ENCODE results near the gene FABP3.

The FABP3 gene
- long read RNA-seq, donor 1, transcript FABP3-203 (3 exons, 535 nt), result minor isoform, 6 of 45 reads
- long read RNA-seq, donor 1, transcript FABP3-201 (4 exons, 725 nt), result major isoform, 39 of 45 reads
- long read RNA-seq, donor 1, partial matches to known transcripts, result 0 of 45 reads
- long read RNA-seq, donor 1, other reads (novel, unspliced or antisense), result 0 of 45 reads
- long read RNA-seq, donor 2, transcript FABP3-203 (3 exons, 535 nt), result minor isoform, 5 of 44 reads
- long read RNA-seq, donor 2, transcript FABP3-201 (4 exons, 725 nt), result major isoform, 39 of 44 reads
- long read RNA-seq, donor 2, partial matches to known transcripts, result 0 of 44 reads
- long read RNA-seq, donor 2, other reads (novel, unspliced or antisense), result 0 of 44 reads
- long read RNA-seq, donor 3, transcript FABP3-201 (4 exons, 725 nt), result major isoform, 18 of 18 reads
- long read RNA-seq, donor 3, partial matches to known transcripts, result 0 of 18 reads
- long read RNA-seq, donor 3, other reads (novel, unspliced or antisense), result 0 of 18 reads
- long read RNA-seq, donor 4, transcript FABP3-201 (4 exons, 725 nt), result major isoform, 21 of 23 reads
- long read RNA-seq, donor 4, partial matches to known transcripts, result 0 of 23 reads
- long read RNA-seq, donor 4, other reads (novel, unspliced or antisense), result 0 of 23 reads
- long read RNA-seq, donor 5, transcript FABP3-201 (4 exons, 725 nt), result major isoform, 52 of 52 reads
- long read RNA-seq, donor 5, partial matches to known transcripts, result 0 of 52 reads
- long read RNA-seq, donor 5, other reads (novel, unspliced or antisense), result 0 of 52 reads
- long read RNA-seq, donor 6, transcript FABP3-201 (4 exons, 725 nt), result major isoform, 25 of 38 reads
- long read RNA-seq, donor 6, partial matches to known transcripts, result 11 of 38 reads
- long read RNA-seq, donor 6, other reads (novel, unspliced or antisense), result 0 of 38 reads
- long read RNA-seq, donor 7, transcript FABP3-203 (3 exons, 535 nt), result minor isoform, 11 of 69 reads
- long read RNA-seq, donor 7, transcript FABP3-201 (4 exons, 725 nt), result major isoform, 53 of 69 reads
- long read RNA-seq, donor 7, partial matches to known transcripts, result 5 of 69 reads
- long read RNA-seq, donor 7, other reads (novel, unspliced or antisense), result 0 of 69 reads
- long read RNA-seq, donor 8, transcript FABP3-201 (4 exons, 725 nt), result major isoform, 53 of 64 reads
- long read RNA-seq, donor 8, transcript FABP3-203 (3 exons, 535 nt), result minor isoform, 5 of 64 reads
- long read RNA-seq, donor 8, partial matches to known transcripts, result 6 of 64 reads
- long read RNA-seq, donor 8, other reads (novel, unspliced or antisense), result 0 of 64 reads

GRCh38 chr1:31373056-31373896 lies at the start of gene FABP3:
Gene FABP3, minus strand, starts transcription at chr1:31373076. Its CDS starts 62 bp downstream, at chr1:31373014.
- DNase-seq, result peak; percentile 81

DNA sequence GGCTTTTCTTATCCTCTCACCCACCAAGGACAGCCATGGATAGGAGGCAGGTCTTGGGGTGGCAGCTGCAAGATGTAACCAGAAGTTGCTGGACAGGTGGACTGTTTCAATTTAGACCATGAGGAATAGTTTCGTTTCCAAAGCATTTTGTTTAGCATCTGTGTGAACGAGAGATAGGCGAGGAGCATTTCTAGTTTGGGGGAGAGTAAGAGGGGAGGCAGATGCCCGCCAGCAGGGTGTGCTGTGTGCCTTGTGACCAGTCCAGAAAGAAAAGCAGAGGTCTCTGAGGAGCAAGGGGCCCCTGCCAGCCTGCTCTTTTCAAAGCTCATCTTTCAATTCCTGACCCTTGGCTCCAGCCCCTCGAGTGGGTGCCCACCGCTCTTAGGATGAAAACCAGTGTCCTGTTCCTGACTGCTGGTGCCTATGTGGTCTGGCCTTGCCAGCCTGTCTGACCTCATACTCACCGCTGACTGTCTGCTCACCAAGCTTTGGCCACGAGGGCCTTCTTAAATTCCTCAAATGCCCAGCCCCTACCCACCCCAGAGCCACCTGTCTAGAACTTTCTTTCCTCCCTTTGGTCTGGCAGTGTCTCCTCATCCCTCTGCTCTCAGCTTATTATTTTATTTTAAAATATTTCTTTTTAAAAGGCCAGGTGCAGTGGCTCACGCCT lies 48.6 kb upstream of the FABP3 start:
- DNase-seq, result no peak

- DNase-seq, result no peak
Measured at GRCh38 chr1:31420716-31421115, 47.8 kb upstream of the FABP3 start.

DNA sequence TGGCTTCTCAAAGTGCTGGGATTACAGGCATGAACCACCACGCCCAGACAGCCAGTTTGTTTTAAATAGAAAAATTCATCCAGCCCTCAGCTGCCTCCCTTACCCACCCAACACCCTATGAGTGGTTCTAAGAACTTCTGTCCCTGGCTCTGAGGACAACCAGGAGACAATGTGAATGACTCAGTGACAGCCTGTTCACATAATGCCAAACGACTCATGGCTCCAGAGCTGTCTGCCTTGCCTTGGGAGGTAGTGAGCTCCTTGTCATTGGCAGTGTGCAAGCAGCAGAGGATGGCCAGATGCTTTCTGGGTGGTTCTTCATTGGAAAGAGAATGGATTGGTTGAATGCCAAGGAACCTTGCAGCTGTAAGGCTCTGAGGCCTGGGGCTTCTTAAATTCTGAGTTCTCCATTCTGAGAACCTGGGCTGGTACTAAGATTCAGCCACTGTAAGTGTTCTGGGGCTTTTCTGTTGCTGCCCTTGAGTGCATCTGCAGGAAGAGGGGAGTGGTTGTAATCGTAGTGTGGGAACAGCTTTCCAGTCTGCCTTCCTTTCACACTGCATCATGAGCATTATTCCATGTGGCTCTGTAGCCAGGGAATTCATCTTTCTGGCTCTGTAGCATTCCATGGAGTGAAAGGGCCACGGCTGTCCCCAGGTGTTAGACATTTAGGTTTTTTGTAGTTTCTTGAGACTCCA lies 45.9 kb upstream of the FABP3 start:
- DNase-seq, result no peak

- no peak for DNase-seq
Measured at GRCh38 chr1:31417148-31417547, 44.3 kb upstream of the FABP3 start.

GRCh38 chr1:31416101-31416736 lies 43.3 kb upstream of the FABP3 start:
- DNase-seq, result no peak

- no peak for DNase-seq
Measured at GRCh38 chr1:31415658-31416057, 42.8 kb upstream of the FABP3 start.

DNA sequence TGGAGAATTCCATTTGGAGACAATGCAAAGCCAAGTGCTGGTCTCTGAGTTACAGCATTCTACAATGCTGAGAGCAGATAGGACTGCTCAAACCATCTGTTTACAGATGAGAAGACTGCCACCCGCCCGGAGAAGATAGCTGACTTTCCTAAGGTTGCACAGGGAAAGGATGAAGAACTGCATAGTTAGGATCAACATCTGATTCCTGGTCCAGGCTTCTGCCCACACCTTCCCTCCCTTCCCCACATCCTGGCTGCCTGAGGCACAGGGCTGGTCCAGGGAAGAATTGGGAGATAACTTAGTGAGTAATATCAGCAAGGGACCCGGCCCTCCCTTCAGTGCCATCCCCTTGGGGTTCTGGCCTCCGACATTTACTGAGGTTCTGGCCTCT lies 42.1 kb upstream of the FABP3 start:
- DNase-seq, result no peak

- DNase-seq, result peak; percentile 90
Measured at GRCh38 chr1:31413405-31414001, 40.6 kb upstream of the FABP3 start.

DNA sequence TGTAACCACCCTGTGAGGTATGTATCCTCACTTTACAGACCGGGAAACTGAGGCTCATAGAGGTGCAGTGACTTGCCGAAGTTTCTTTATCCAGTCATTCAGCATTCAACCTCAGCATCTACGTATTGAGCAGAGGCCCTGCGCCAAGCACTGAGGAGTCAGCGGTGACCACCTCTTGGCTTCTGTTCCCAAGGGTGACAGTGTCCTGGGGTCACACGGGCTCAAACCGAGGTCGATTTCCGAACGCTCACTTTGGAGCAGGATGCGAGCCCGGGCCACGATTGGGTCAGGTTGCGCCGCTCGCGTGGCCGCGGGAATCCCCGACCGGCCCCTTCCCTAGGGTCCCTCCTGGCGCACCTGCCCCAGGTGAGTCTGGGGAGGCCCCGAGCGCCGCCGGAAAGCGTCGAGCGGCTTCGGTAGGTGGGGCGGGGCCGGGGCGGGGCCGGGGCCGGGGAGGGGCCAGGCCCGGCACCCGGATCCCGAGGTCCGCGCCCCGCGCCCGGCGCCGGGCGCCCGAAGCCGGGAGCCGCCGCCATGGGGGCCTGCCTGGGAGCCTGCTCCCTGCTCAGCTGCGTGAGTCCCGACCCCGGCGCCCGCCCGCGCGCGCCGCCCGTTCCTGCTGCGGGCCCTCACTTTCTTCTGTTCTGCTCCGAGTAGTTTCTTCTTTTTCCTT lies 40.0 kb upstream of the FABP3 start, which contains the start of gene SERINC2:
TSS of gene SERINC2 (plus strand) at position 482 of the 673 bp plus-strand sequence. CDS start at position 535, 53 bp downstream.
- peak; percentile 44 for DNase-seq

DNA sequence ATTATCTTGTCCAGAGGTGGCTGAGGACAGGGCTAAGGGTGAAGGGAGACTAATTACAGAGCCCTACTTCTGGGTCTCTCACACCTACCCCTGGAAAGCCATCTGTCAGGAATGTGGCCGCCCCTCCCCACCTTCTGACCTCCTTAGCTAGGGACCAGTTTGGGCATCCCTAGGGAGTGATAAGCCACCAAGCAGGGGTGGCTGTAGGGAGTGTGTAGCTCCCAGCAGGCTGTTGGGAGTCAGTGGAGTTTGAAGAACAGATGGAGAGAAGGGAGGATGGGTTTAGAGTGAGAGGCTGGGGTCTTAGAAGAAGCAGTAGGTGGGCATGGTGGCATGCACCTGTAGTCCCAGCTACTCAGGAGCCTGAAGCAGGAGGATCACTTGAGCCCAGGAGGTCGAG lies 39.3 kb upstream of the FABP3 start:
- DNase-seq, result no peak

DNA sequence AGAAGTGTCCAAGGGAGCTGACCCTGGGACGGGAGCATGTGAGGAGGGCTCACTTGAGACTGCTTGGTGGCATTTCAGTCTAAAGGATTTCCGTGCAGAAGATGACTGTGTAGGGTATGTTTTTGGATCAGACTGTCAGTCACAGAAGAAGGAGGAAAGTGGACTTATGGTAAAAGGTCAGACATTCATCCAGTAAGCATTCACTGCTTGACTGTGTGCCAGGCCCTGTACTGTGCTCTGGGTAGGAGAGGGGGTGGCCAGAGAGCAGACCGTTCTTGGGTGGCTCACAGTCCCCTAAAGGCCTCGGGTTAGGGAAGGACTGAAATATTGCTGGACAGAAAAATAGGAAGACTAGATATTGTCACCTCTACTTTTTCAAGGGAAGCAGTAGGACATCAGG lies 38.0 kb upstream of the FABP3 start:
- DNase-seq, result no peak

- no peak for DNase-seq
Measured at GRCh38 chr1:31409946-31410858, 37.3 kb upstream of the FABP3 start.

DNA sequence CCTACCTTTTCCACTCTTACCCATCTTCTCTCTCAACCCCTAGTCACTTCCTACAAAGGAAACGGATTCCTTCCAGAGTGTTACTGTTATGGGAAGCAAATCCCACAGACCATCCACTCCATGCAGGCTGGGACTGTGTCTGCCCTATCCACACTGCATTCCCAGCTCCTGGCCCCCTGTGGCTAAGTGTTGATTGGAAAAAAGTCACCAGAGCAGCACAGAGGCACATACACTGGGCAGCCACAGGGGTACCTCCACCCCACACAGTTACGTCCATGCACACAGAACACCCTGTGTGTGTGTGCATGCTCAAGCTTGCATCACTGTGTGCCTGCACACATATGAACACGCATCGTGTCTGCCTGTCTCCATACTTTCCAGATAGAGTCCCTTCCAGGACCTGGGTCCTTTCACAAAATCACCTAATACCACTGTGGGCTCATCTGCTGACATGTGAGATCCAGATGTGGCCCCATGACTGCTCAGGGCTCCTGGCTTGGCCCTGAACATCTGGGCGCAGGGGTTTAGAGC lies 36.0 kb upstream of the FABP3 start:
- DNase-seq, result no peak

- DNase-seq, result no peak
Measured at GRCh38 chr1:31407029-31407626, 34.3 kb upstream of the FABP3 start.

GRCh38 chr1:31405578-31406245 lies 32.8 kb upstream of the FABP3 start:
- no peak for DNase-seq
